GM06990 (cell line): ENCODE measurements around the gene CASQ2.

Source experiments
- DNase-seq: peaks from one replicate; pipeline ENCODE4 v3.0.0-alpha.2; 2011; ENCODE audit not compliant: insufficient read length; ENCODE audit errors: extremely low read depth
- H3K27me3 ChIP-seq: replicated peaks from 2 replicates; pipeline ENCODE4 v1.6.0; 2011; ENCODE audit warnings: low read length; ENCODE audit not compliant: control insufficient read depth, insufficient read depth
- H3K36me3 ChIP-seq: 2 replicates; pipeline ENCODE4 v1.5.1; 2011; ENCODE audit warnings: low read length; ENCODE audit not compliant: control insufficient read depth, insufficient read depth
- H3K4me3 ChIP-seq: replicated peaks from 2 replicates; pipeline ENCODE4 v1.5.1; 2011; ENCODE audit warnings: low read depth, mild to moderate bottlenecking, control low read depth, low read length
- TF ChIP-seq, protein P1 (sequence below): IDR thresholded peaks from 2 replicates; pipeline ENCODE4 v1.5.1; 2011; ENCODE audit warnings: low read length, control low read depth, mild to moderate bottlenecking, inconsistent platforms; ENCODE audit not compliant: insufficient read depth, poor library complexity, severe bottlenecking

The CASQ2 gene

DNA sequence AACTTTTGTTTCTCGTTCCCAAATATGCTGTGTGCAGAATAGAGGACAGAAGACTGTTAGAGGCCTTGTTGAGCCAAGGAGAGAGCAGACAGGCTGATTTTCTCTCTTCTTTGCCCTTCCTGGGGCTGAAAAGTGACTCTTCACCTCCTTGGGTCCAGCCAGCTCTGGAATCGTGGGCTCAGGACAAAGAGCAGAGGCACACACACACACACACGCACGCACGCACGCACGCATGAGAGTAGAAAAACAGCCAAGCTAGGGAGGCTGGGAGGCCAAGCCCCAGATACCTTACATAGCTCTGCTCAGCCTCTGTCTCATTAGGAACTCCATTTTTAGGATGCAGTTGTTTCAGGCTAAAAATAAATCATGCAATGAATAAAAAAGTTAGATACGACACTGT is at the start of gene CASQ2:
Gene CASQ2, minus strand, starts transcription at position 166 of the 400 bp plus-strand sequence. CDS start 173 bp downstream, outside the sequence.
- H3K4me3 ChIP-seq: no peak within 1 kb of the TSS
- H3K36me3 ChIP-seq: no peaks in the 10 kb centered on the region
- TF ChIP-seq, protein P1, sequence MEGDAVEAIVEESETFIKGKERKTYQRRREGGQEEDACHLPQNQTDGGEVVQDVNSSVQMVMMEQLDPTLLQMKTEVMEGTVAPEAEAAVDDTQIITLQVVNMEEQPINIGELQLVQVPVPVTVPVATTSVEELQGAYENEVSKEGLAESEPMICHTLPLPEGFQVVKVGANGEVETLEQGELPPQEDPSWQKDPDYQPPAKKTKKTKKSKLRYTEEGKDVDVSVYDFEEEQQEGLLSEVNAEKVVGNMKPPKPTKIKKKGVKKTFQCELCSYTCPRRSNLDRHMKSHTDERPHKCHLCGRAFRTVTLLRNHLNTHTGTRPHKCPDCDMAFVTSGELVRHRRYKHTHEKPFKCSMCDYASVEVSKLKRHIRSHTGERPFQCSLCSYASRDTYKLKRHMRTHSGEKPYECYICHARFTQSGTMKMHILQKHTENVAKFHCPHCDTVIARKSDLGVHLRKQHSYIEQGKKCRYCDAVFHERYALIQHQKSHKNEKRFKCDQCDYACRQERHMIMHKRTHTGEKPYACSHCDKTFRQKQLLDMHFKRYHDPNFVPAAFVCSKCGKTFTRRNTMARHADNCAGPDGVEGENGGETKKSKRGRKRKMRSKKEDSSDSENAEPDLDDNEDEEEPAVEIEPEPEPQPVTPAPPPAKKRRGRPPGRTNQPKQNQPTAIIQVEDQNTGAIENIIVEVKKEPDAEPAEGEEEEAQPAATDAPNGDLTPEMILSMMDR: no peak
- H3K27me3 ChIP-seq: no peaks in the 10 kb centered on the region; the same call in 1 of the 2 replicates
- DNase-seq: no peak

DNA sequence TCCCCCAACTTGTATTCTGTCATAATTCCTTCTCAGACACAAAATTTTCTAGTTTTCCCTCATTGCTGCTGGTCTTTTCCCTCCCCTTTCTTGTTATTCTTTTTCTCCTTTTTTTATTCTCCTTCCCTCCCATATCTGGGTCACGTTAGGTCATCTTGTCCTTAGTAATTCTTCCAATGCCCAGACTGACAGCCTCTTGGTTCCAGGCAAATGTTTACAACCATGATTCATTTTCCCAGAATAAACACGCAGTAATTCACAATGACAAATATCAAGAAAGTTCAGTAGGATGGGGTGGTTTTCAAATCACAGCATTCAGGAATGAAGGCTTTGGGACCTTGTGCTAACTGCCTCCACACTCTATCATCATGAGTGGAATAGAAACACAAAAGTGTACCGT is 47.2 kb upstream of the CASQ2 start:
- Histone ChIP-seq H3K4me3 (no peak overlapping the region), H3K36me3 (no peaks in the 10 kb centered on the region), H3K27me3 (no peaks in the 10 kb centered on the region; the same call in 1 of the 2 replicates)
- TF ChIP-seq, protein P1: no peak
- no peak for DNase-seq

DNA sequence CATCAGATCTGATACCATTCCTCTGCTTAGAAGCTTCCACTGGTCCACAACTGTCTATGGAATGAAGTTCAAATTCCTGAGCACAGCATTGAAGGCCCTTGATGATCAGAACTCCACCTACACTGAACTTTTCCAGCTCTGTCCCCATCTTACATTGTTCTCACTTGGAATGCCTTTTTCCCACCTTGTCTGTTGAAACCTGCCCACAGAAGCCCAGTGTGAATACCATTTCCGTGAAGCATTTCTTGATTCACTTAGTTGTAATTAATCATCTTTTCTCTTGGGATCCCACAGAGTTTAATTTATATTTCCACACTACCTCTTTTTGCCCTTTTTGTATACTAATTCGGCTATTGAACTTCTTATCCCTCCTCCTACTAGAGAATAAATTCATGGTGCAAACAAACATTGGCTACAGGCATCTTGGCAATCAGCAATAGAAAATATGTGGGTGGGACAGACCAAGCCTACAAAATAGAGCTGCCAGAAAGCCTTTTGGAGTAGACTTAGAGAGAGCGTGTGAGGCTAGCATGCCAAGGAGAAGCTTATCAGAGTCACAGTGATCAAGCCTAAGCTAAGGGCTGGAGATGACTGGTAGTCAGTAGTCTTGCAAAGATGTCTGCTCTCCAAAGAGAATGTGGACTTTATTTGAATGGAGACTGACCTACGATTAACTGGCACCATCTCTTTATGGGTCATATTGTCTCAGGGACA is 46.3 kb upstream of the CASQ2 start:
- TF ChIP-seq, protein P1: no peak
- Histone ChIP-seq H3K36me3 (no peaks in the 10 kb centered on the region), H3K27me3 (no peaks in the 10 kb centered on the region; the same call in 1 of the 2 replicates), H3K4me3 (no peak overlapping the region)
- DNase-seq: no peak

DNA sequence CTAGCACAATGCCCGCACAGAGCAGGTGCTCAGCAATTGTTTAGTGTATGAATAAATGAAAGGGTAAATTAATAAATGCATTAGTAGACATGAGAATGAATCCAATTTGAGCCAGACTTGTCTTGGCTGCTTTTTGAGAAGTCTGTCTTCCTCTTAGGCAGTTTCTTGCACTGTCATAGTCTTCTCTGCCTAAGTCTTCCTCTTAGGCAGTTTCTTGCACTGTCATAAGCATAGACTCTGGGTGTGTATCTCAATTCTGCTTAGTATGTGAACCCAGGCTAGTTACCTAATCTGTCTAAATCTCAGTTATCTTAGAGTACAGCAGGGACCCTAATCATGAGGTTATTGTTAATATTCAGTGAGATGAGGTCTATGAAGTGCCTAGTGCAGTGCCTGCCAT is 45.2 kb upstream of the CASQ2 start:
- no peaks in the 10 kb centered on the region for H3K36me3 ChIP-seq
- H3K4me3 ChIP-seq: no peak overlapping the region
- DNase-seq: no peak
- TF ChIP-seq, protein P1: no peak
- H3K27me3 ChIP-seq: no peaks in the 10 kb centered on the region; the same call in 1 of the 2 replicates

DNA sequence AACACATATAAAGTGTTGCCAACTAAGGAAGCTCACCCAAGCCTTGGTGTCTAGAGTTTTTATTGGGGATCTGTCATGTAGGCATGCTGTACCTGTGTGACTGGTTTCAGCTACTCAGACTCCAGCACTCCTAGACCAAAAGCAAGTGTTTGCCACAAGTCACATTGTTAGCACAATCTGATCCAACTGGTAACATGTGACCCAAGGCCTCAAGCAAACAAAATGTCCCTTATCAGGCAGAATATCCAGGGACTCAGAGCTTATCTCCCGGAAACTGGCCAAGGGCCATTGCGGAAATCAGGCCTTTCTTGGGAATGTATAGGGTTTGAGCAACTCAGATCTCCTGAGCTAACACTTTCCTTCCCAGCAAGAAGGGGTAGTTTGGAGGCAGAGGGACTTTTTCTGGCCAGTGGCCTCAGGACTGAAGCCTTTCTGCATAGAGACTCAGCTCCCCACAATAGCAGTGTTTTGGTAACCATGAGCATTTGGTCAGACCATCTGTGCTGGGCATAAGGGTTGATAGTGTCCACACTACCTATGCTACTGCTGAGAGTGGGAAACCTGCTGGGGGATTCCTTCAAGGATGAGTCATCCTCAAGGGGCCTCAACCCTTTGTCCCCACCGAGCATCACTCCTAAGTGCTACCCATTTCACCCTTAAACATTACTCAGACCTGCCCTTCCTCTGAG is 42.8 kb upstream of the CASQ2 start:
- Histone ChIP-seq H3K27me3 (no peaks in the 10 kb centered on the region; the same call in 1 of the 2 replicates), H3K4me3 (no peak overlapping the region), H3K36me3 (no peaks in the 10 kb centered on the region)
- TF ChIP-seq, protein P1: no peak
- no peak for DNase-seq
